HG03175 (cell line): ENCODE measurements around the gene AFG1L.
"Not testable (repeated sequence)": the region's sequence is repeated elsewhere in the genome, so short reads cannot be mapped to it uniquely, and the experiment has no call there.

Source experiments
- ATAC-seq: cut with Tn5 transposase; IDR thresholded peaks from one replicate; pipeline ENCODE4 v1.9.1; 2021; ENCODE audit warnings: mild to moderate bottlenecking, moderate library complexity; ENCODE audit not compliant: unreplicated experiment

AFG1L gene

GRCh38 chr6:108407904-108408827, 113.3 kb downstream of the AFG1L start:
- no peak for ATAC-seq

GRCh38 chr6:108408861-108409260, 114.0 kb downstream of the AFG1L start:
- ATAC-seq: no peak

GRCh38 chr6:108416047-108416833, 121.4 kb downstream of the AFG1L start:
- ATAC-seq: not testable (repeated sequence)

GRCh38 chr6:108417027-108417426, 122.2 kb downstream of the AFG1L start:
- no peak for ATAC-seq

GRCh38 chr6:108419474-108419873, 124.6 kb downstream of the AFG1L start:
- no peak for ATAC-seq

GRCh38 chr6:108419934-108420609, 125.2 kb downstream of the AFG1L start:
- ATAC-seq: no peak

- ATAC-seq: no peak
These were observed 126.5 kb downstream of the AFG1L start for GRCh38 chr6:108421366-108421765.

GRCh38 chr6:108423982-108424705, 129.3 kb downstream of the AFG1L start:
- no peak for ATAC-seq

- no peak for ATAC-seq
These were observed 130.6 kb downstream of the AFG1L start for GRCh38 chr6:108425428-108425827.

- ATAC-seq: no peak
These were observed 137.3 kb downstream of the AFG1L start for GRCh38 chr6:108432143-108432542.

- no peak for ATAC-seq
These were observed 137.9 kb downstream of the AFG1L start for GRCh38 chr6:108432792-108433191.

- ATAC-seq: no peak
These were observed 139.4 kb downstream of the AFG1L start for GRCh38 chr6:108434222-108434621.

- ATAC-seq: no peak
These were observed 140.5 kb downstream of the AFG1L start for GRCh38 chr6:108435391-108435790.

- no peak for ATAC-seq
These were observed 141.9 kb downstream of the AFG1L start for GRCh38 chr6:108436771-108437170.

GRCh38 chr6:108437821-108438220, 143.0 kb downstream of the AFG1L start:
- ATAC-seq: no peak

- ATAC-seq: no peak
These were observed 144.1 kb downstream of the AFG1L start for GRCh38 chr6:108438918-108439317.

- no peak for ATAC-seq
These were observed 146.3 kb downstream of the AFG1L start for GRCh38 chr6:108441141-108441540.

- ATAC-seq: no peak
These were observed 148.1 kb downstream of the AFG1L start for GRCh38 chr6:108442770-108443520.

- ATAC-seq: no peak
These were observed 151.8 kb downstream of the AFG1L start for GRCh38 chr6:108446629-108447150.

- ATAC-seq: no peak
These were observed 153.6 kb downstream of the AFG1L start for GRCh38 chr6:108448481-108448880.
